ENCODE measurements around the gene NKX1-1. TPM values are rescaled to one million over a fixed set of nuclear protein-coding genes. Genes with fewer than 3 reads are reported as not detected.

NKX1-1 gene
- total and polyA plus RNA-seq, 2 of the 8 experiments (the other 6 are each of a cell fraction or from before 2014, with no cell fraction given) = not detected

GRCh38 chr4:1384675-1385372 is 21.4 kb downstream of the NKX1-1 start:
- Histone ChIP-seq H2BK15ac (ENCODE audit: low read length) (no peak overlapping the region), H2BK5ac (ENCODE audit: low read depth, low read length) (no peak overlapping the region), H2BK12ac (ENCODE audit: low read depth, low read length) (no peak overlapping the region), H3K9ac (replicated peaks in 1 of 4; ENCODE audit: extremely low read depth in 1 of 4, low read depth in 3 of 4, low read length in 3 of 4) (no peak overlapping the region), H2AFZ (ENCODE audit: low read length) (no peak overlapping the region), H3K27ac (ENCODE audit: low read depth, low read length) (no peak overlapping the region), H4K5ac (ENCODE audit: insufficient read length, low read depth, low read length) (no peak overlapping the region), H3K9me3 (ENCODE audit: insufficient read depth in 2 of 2, low read depth in 1 of 2, low read length in 1 of 2) (no peaks in the 10 kb centered on the region), H4K91ac (replicated peaks; ENCODE audit: insufficient read length, low read length) (no peak overlapping the region), H3K4ac (replicated peaks; ENCODE audit: insufficient read length, low read depth, low read length) (no peak overlapping the region), H3K4me2 (ENCODE audit: insufficient read depth in 1 of 2, low read depth in 2 of 2, low read length in 2 of 2) (no peak overlapping the region), H3K79me2 (ENCODE audit: control insufficient read depth in 1 of 2, insufficient read depth in 2 of 2, low read length in 2 of 2) (no peaks in the 10 kb centered on the region), H3K4me1 (replicated peaks in 1 of 4; ENCODE audit: control insufficient read depth in 3 of 4, insufficient read depth in 4 of 4, low read length in 3 of 4) (no peaks in the 10 kb centered on the region), H4K8ac (ENCODE audit: extremely low read depth, insufficient read depth, low read length) (no peak overlapping the region), H3K27me3 (replicated peaks in 1 of 4; ENCODE audit: control insufficient read depth in 3 of 4, extremely low read depth in 1 of 4, insufficient read depth in 3 of 4, low read length in 3 of 4) (no peaks in the 10 kb centered on the region), H2AK5ac (ENCODE audit: low read depth, low read length) (no peak overlapping the region), H3K56ac (replicated peaks; ENCODE audit: insufficient read length, low read depth, low read length) (no peak overlapping the region), H3K23me2 (ENCODE audit: low read depth, low read length) (no peaks in the 10 kb centered on the region), H3K36me3 (ENCODE audit: control insufficient read depth in 2 of 4, insufficient read depth in 4 of 4, low read length in 3 of 4) (peaks cover 0 to 8% (median 3%) of the 10 kb centered on the region in 4 experiments; a peak in 3 of 8 replicates), H3K18ac (ENCODE audit: extremely low read depth, low read length) (no peak overlapping the region), H2BK20ac (ENCODE audit: low read length) (no peak overlapping the region), H3K79me1 (ENCODE audit: low read depth, low read length) (no peaks in the 10 kb centered on the region), H3K23ac (ENCODE audit: insufficient read length) (no peak overlapping the region), H2BK120ac (replicated peaks; ENCODE audit: low read depth, low read length) (no peak overlapping the region), H3K4me3 (ENCODE audit: extremely low read depth in 1 of 4, insufficient read depth in 2 of 4, low read depth in 3 of 4, low read length in 4 of 4) (no peak overlapping the region), H4K20me1 (replicated peaks in 1 of 2; ENCODE audit: control insufficient read depth in 1 of 2, insufficient read depth in 2 of 2, low read length in 2 of 2) (peaks cover 0 to 2% of the 10 kb centered on the region in 2 experiments), H3K14ac (ENCODE audit: insufficient read length) (no peak overlapping the region)
- FAIRE-seq (no peak), DNase-seq (ENCODE audit: low read depth in 1 of 2, low spot score in 2 of 2) (no peak)
- WGBS, 2 experiments (ENCODE audit: extremely low coverage in 1 of 2, insufficient coverage in 1 of 2, insufficient read length in 1 of 2, insufficient replicate concordance in 2 of 2, low coverage in 1 of 2, low lambda C conversion rate in 2 of 2, missing lambda C conversion rate in 1 of 2) = 95% methylated on average over 14 of the region's 16 CpGs; no CpG with 5 or more reads in 1 of the 2 experiments
- POLR2A ChIA-PET (ENCODE audit: partially characterized antibody) = no interaction called here
- CTCF ChIA-PET (ENCODE audit: partially characterized antibody) = interaction anchor here (1.0 kb wide), 1 partner anchor 19 kb away, joined by 4 read pairs; no protein-coding TSS in a partner anchor
- TF ChIP-seq RFX5 (IDR thresholded peaks at IDR 0.05; ENCODE audit: borderline replicate concordance, low read depth, low read length) (no peak), RBBP5 (IDR thresholded peaks at IDR 0.05; ENCODE audit: borderline replicate concordance, low read depth, low read length) (no peak), NANOG (IDR thresholded peaks at IDR 0.05; ENCODE audit: insufficient read depth, low read depth, low read length, poor library complexity, severe bottlenecking) (no peak), EGR1 (IDR thresholded peaks at IDR 0.05; ENCODE audit: borderline replicate concordance, low read depth, low read length) (no peak), POLR2AphosphoS5 (IDR thresholded peaks at IDR 0.05; ENCODE audit: low read depth, low read length) (no peak), NRF1 (IDR thresholded peaks at IDR 0.05; ENCODE audit: low read depth, low read length) (no peak), POLR2A (IDR thresholded peaks at IDR 0.05; ENCODE audit: control extremely low read depth in 1 of 2, low read depth in 2 of 2, low read length in 2 of 2) (no peak), CHD2 (IDR thresholded peaks at IDR 0.05; ENCODE audit: low read length) (no peak), CBX8 (IDR thresholded peaks at IDR 0.05; ENCODE audit: borderline replicate concordance, low read depth, low read length) (no peak), TAF7 (optimal IDR thresholded peaks at IDR 0.05; ENCODE audit: borderline replicate concordance, low read depth, low read length) (no peak)
- TF ChIP-seq, protein P1, sequence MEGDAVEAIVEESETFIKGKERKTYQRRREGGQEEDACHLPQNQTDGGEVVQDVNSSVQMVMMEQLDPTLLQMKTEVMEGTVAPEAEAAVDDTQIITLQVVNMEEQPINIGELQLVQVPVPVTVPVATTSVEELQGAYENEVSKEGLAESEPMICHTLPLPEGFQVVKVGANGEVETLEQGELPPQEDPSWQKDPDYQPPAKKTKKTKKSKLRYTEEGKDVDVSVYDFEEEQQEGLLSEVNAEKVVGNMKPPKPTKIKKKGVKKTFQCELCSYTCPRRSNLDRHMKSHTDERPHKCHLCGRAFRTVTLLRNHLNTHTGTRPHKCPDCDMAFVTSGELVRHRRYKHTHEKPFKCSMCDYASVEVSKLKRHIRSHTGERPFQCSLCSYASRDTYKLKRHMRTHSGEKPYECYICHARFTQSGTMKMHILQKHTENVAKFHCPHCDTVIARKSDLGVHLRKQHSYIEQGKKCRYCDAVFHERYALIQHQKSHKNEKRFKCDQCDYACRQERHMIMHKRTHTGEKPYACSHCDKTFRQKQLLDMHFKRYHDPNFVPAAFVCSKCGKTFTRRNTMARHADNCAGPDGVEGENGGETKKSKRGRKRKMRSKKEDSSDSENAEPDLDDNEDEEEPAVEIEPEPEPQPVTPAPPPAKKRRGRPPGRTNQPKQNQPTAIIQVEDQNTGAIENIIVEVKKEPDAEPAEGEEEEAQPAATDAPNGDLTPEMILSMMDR (IDR thresholded peaks at IDR 0.05; ENCODE audit: control extremely low read depth in 1 of 3, insufficient read depth in 1 of 3, low read depth in 1 of 3, low read length in 3 of 3) = no peak

All from H1 (cell line).